GM19468 (cell line): ENCODE results near the gene RNF212B.

Experiments used
- ATAC-seq: cut with Tn5 transposase; IDR thresholded peaks from one replicate; pipeline ENCODE4 v1.9.1; 2021; ENCODE audit warnings: mild to moderate bottlenecking, moderate library complexity, moderate number of reproducible peaks; ENCODE audit not compliant: unreplicated experiment; ENCODE audit errors: extremely low read depth

RNF212B gene

GRCh38 chr14:23286902-23287479 is 49.3 kb downstream of the RNF212B start:
- ATAC-seq = no peak

GRCh38 chr14:23294734-23295561 is 57.2 kb downstream of the RNF212B start:
- ATAC-seq = no peak

GRCh38 chr14:23296012-23296777 is 58.5 kb downstream of the RNF212B start:
- ATAC-seq = no peak

GRCh38 chr14:23297096-23297495 is 59.4 kb downstream of the RNF212B start:
- ATAC-seq = no peak

- no peak for ATAC-seq
Observed at GRCh38 chr14:23297611-23298277, 60.0 kb downstream of the RNF212B start.

- ATAC-seq = no peak
Observed at GRCh38 chr14:23299211-23299957, 61.6 kb downstream of the RNF212B start.

GRCh38 chr14:23299986-23300686 is 62.4 kb downstream of the RNF212B start:
- no peak for ATAC-seq

GRCh38 chr14:23300687-23301223 is 63.0 kb downstream of the RNF212B start:
- ATAC-seq = no peak

- ATAC-seq = peak; percentile 77
Observed at GRCh38 chr14:23301288-23301968, 63.7 kb downstream of the RNF212B start.

GRCh38 chr14:23301969-23302289 is 64.2 kb downstream of the RNF212B start:
- no peak for ATAC-seq

- ATAC-seq = no peak
Observed at GRCh38 chr14:23302290-23303225, 64.8 kb downstream of the RNF212B start, which contains the start of gene PPP1R3E. Gene PPP1R3E, minus strand, starts transcription at chr14:23302859. Its CDS starts 283 bp downstream, at chr14:23302576.

GRCh38 chr14:23306412-23307145 is 68.8 kb downstream of the RNF212B start, which contains the start of gene BCL2L2:
Gene BCL2L2, plus strand, starts transcription at chr14:23306833. Its CDS starts 935 bp downstream, at chr14:23307768.
- ATAC-seq = no peak

- ATAC-seq = no peak
Observed at GRCh38 chr14:23307146-23307530, 69.4 kb downstream of the RNF212B start.

- no peak for ATAC-seq
Observed at GRCh38 chr14:23307687-23308644, 70.2 kb downstream of the RNF212B start.

- ATAC-seq = no peak
Observed at GRCh38 chr14:23308721-23309445, 71.1 kb downstream of the RNF212B start.
